Parathyroid adenoma (tissue), 2 donors: Measurements from ENCODE around the gene LRBA.

Experiments
- H2AFZ ChIP-seq: fragments of 300-600 bp; sonication (generic); one replicate; pipeline ENCODE4 v1.7.0; 2017; ENCODE audit warnings: antibody characterized with exemption, mild to moderate bottlenecking
- H3K27ac ChIP-seq: fragments of 300-600 bp; sonication (generic); one replicate; pipeline ENCODE4 v1.7.0; 2017
- H3K27me3 ChIP-seq: fragments of 300-600 bp; sonication (generic); one replicate; pipeline ENCODE4 v1.7.0; 2017; ENCODE audit warnings: low read length; ENCODE audit not compliant: control insufficient read depth, insufficient read depth
- H3K36me3 ChIP-seq: fragments of 300-600 bp; sonication (generic); one replicate; pipeline ENCODE4 v1.7.0; 2017; ENCODE audit warnings: low read length; ENCODE audit not compliant: control insufficient read depth, insufficient read depth
- H3K4me1 ChIP-seq: fragments of 300-600 bp; sonication (generic); one replicate; pipeline ENCODE4 v1.7.0; 2017; ENCODE audit warnings: control low read depth
- H3K4me2 ChIP-seq: fragments of 300-600 bp; sonication (generic); one replicate; pipeline ENCODE4 v1.7.0; 2017; ENCODE audit warnings: low read length
- H3K4me3 ChIP-seq: fragments of 300-600 bp; sonication (generic); one replicate; pipeline ENCODE4 v1.7.0; 2017; ENCODE audit warnings: low read depth, low read length
- H3K79me2 ChIP-seq: fragments of 300-600 bp; sonication (generic); one replicate; pipeline ENCODE4 v1.7.0; 2017; ENCODE audit warnings: control low read depth
- H3K9ac ChIP-seq: fragments of 300-600 bp; sonication (generic); one replicate; pipeline ENCODE4 v1.7.0; 2017; ENCODE audit warnings: mild to moderate bottlenecking
- H3K9me3 ChIP-seq: fragments of 300-600 bp; sonication (generic); one replicate; pipeline ENCODE4 v1.7.0; 2017; ENCODE audit warnings: low read length; ENCODE audit not compliant: control insufficient read depth
- CTCF ChIP-seq: fragments of 300-600 bp; sonication (generic); IDR thresholded peaks from one replicate; pipeline ENCODE4 v1.7.0; 2017; ENCODE audit warnings: antibody characterized with exemption, mild to moderate bottlenecking
- donor health status: primary hyperparathyroidism.

LRBA gene

GRCh38 chr4:150457802-150458201 lies 557.3 kb downstream of the LRBA start:
- H3K36me3 ChIP-seq = no peaks in the 10 kb centered on the region
- H3K27ac ChIP-seq = no peak overlapping the region
- no peaks in the 10 kb centered on the region for H3K27me3 ChIP-seq
- H3K4me3 ChIP-seq = no peak overlapping the region
- no peaks in the 10 kb centered on the region for H3K9me3 ChIP-seq
- H3K9ac ChIP-seq = no peak overlapping the region
- H2AFZ ChIP-seq = no peak overlapping the region
- H3K4me1 ChIP-seq = no peaks in the 10 kb centered on the region
- TF ChIP-seq CTCF = no peak
- no peak overlapping the region for H3K4me2 ChIP-seq
- H3K79me2 ChIP-seq = no peaks in the 10 kb centered on the region

DNA sequence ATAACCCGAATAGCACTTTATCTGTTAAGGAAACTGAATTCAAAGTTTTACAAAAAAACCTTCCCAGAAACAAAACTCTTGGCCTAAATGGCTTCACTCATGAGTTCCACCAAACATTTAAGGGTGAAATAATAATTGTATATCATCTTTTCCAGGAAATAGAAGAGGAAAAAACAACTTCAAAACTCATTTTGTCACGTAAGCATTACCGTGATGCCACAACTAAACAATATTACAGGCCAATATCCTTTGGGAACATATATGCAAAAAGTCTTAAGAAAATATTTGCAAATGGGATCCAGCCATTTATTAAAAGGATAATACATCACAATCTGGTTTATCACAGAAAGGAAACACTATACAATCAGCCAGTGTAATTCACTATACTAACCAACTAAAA lies 563.2 kb downstream of the LRBA start:
- no peak overlapping the region for H3K4me3 ChIP-seq
- no peak for TF ChIP-seq CTCF
- no peaks in the 10 kb centered on the region for H3K79me2 ChIP-seq

DNA sequence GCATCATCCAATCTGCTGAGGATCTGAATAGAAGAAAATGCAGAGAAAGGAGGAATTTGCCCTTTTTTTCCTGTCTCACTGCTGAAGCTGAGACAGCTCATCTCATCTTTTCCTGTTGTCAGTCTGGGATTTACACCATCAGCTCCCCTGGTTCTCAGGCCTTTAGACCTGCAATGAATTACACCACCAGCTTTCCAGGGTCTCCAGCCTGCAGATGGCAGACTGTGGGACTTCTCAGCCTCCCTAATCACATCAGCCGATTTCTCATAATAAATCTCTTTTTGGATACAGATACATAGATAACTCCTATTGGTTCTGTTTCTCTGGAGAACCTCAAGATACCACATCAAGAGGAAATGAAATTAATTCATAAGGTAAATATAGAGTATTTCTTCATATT lies 567.7 kb downstream of the LRBA start:
- no peaks in the 10 kb centered on the region for H3K4me1 ChIP-seq

More for the DNA sequence above, 563.2 kb downstream of the LRBA start:
- Histone ChIP-seq H3K4me1 (no peaks in the 10 kb centered on the region), H3K27ac (no peak overlapping the region), H3K27me3 (no peaks in the 10 kb centered on the region), H2AFZ (no peak overlapping the region), H3K9ac (no peak overlapping the region), H3K9me3 (no peaks in the 10 kb centered on the region), H3K4me2 (no peak overlapping the region), H3K36me3 (no peaks in the 10 kb centered on the region)

DNA sequence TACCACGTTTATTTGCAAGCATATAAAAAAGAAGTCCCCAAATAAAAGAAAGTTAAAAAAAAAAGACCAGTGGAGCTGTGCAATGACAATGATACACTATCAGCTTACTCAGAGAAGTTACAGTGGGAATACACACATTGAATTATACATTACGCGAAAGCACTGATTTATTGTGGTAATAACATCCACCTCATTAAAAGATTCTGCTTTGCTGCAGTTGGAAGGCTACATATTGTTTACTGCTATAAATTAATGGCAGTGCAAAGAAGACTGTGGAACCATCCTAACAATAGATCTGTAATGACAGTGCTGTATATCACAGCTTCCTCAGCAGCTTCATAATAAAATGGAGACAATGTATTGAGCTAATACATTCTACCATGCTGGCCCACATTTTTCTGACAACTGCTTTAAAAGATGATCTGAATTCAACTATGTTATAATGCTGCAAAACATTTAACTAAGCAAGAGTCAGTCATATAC lies 575.6 kb downstream of the LRBA start:
- no peak for TF ChIP-seq CTCF
- no peaks in the 10 kb centered on the region for H3K79me2 ChIP-seq
- no peak overlapping the region for H2AFZ ChIP-seq
- no peaks in the 10 kb centered on the region for H3K9me3 ChIP-seq
- H3K27me3 ChIP-seq = no peaks in the 10 kb centered on the region
- H3K9ac ChIP-seq = no peak overlapping the region
- no peak overlapping the region for H3K4me2 ChIP-seq
- H3K36me3 ChIP-seq = no peaks in the 10 kb centered on the region
- H3K27ac ChIP-seq = no peak overlapping the region
- no peak overlapping the region for H3K4me3 ChIP-seq
- H3K4me1 ChIP-seq = no peaks in the 10 kb centered on the region

More for the DNA sequence above, 567.7 kb downstream of the LRBA start:
- no peak overlapping the region for H3K27ac ChIP-seq
- no peak overlapping the region for H2AFZ ChIP-seq
- H3K4me3 ChIP-seq = no peak overlapping the region
- no peak overlapping the region for H3K9ac ChIP-seq
- H3K36me3 ChIP-seq = no peaks in the 10 kb centered on the region
- no peaks in the 10 kb centered on the region for H3K79me2 ChIP-seq
- H3K4me2 ChIP-seq = no peak overlapping the region
- no peaks in the 10 kb centered on the region for H3K27me3 ChIP-seq
- no peaks in the 10 kb centered on the region for H3K9me3 ChIP-seq
- no peak for TF ChIP-seq CTCF

- Histone ChIP-seq H3K27ac (no peak overlapping the region), H3K9ac (no peak overlapping the region), H2AFZ (no peak overlapping the region), H3K9me3 (no peaks in the 10 kb centered on the region), H3K4me1 (no peaks in the 10 kb centered on the region), H3K79me2 (no peaks in the 10 kb centered on the region), H3K4me2 (no peak overlapping the region), H3K36me3 (no peaks in the 10 kb centered on the region), H3K4me3 (no peak overlapping the region), H3K27me3 (no peaks in the 10 kb centered on the region)
- no peak for TF ChIP-seq CTCF
Measured at GRCh38 chr4:150436598-150437370, 578.3 kb downstream of the LRBA start.
